T-helper 17 cell (primary cell): Measurements from ENCODE around the gene AKAP8L. TPM values are rescaled to one million over a fixed set of nuclear protein-coding genes. Genes with fewer than 3 reads are reported as not detected.

ENCODE experiments used
- ATAC-seq: fragments of 150-1000 bp; cut with Tn5 transposase; 2 replicates; pipeline ENCODE4 v1.10.0; 2021; ENCODE audit warnings: mild to moderate bottlenecking, moderate library complexity
- DNase-seq, 3 donors: peaks; one replicate each; pipeline versions ENCODE4 v3.0.0 to v3.0.0-alpha.2; 2020 to 2021
- H3K9me3 ChIP-seq: one replicate; pipeline ENCODE4 v1.7.0; 2013; ENCODE audit warnings: low read length, mild to moderate bottlenecking; ENCODE audit not compliant: control insufficient read depth, poor library complexity, severe bottlenecking
- H3K27ac Mint-ChIP-seq: one replicate; pipeline ENCODE4 v1.8.0; 2022; ENCODE audit warnings: mild to moderate bottlenecking, moderate library complexity, mixed read lengths
- H3K27me3 Mint-ChIP-seq: one replicate; pipeline ENCODE4 v1.8.0; 2022; ENCODE audit warnings: mixed read lengths
- H3K36me3 Mint-ChIP-seq: one replicate; pipeline ENCODE4 v1.8.0; 2022; ENCODE audit warnings: low read depth, mixed read lengths
- H3K4me1 Mint-ChIP-seq: one replicate; pipeline ENCODE4 v1.8.0; 2022; ENCODE audit warnings: mild to moderate bottlenecking, mixed read lengths
- H3K4me3 Mint-ChIP-seq: one replicate; pipeline ENCODE4 v1.8.0; 2022; ENCODE audit warnings: mild to moderate bottlenecking, moderate library complexity, mixed read lengths
- total RNA-seq, 4 donors: library from RNA in 2 of 4; stranded (reverse) in 2 of 4; gene quantifications; one replicate each; pipeline ENCODE4 v1.2.3 and lab custom pipeline; 2022 to 2026

AKAP8L gene
- total RNA-seq, 2 donors from 2014 or later: 116 to 123 TPM

DNA sequence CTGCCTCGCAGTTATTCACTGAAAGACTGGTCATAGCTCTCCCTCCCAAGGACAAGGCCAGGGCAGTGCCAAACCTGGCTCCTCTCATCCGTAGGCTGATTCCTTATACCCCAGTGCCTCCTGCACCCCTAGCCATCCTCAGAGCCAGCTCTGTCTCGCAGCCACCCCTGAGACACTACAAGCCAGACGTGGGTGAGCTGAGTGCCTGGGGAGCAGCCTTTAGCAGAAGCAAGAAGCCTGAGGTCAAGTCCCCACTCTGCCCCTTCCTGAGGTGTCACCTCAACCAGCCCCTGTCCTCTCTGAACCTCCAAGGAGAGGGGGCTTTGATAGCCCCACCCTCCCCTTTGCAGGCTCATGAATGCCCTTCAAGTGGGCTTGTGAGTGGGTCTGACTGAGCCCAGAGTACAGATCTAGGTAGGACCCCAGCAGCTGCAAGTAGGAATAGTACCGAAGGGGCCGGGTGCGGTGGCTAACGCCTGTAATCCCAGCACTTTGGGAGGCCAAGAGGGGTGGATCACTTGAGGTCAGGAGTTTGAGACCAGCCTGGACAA, 14.8 kb upstream of the AKAP8L start:
- Mint-ChIP-seq H3K27ac (peak overlapping the region; percentile 84), H3K36me3 (no peaks in the 10 kb centered on the region), H3K4me1 (peaks cover 21% of the 10 kb centered on the region), H3K4me3 (peak overlapping the region; percentile 96), H3K27me3 (no peaks in the 10 kb centered on the region)
- no peak for DNase-seq
- no peak for ATAC-seq
- no peaks in the 10 kb centered on the region for H3K9me3 ChIP-seq

DNA sequence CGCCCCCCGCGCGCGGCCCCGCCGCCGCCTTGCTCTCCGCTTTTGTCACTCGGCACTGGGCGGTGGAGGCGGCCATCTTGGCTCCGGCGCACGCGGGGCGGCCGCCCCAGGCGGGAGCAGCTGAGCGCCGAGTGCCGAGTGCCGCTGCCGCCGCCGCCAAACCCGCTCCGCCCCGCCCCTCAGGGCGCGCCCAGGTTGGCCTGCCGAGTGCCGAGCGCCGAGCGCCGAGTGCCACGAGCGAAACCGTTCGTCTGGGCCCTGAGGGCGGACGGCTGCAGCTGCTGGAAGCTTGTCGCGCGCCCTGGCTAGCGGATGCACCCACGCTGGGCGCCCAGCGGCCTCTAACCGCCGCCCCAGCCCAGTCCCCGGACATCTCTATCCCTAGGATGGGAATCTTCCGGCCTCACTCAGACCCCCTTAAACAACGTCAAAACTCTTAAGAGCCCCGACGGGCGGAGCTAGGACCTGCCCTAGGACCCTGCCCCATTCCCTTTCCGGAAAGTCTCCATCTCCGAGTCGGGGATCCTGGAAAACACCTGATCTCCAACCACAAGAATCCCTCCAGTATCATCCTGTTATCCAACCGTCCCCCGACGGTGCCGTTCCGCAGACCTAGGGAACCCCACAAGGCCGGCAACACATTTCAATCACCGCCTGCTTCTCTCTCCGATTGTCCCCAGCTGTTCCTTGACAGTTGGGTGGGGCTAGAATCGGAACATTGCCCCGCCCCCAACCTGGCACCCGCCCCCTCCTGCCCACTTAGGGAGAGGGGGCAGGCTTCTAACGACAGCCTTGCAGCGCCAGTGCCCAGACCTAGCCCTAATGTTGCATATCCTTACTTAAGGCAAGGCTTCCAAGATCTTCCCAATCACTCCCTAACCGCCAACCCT, 14.1 kb upstream of the AKAP8L start:
- peaks cover 21% of the 10 kb centered on the region for H3K4me1 Mint-ChIP-seq
- no peaks in the 10 kb centered on the region for H3K36me3 Mint-ChIP-seq
- peak; percentile 87 to 93 (median 92) for DNase-seq
- no peaks in the 10 kb centered on the region for H3K9me3 ChIP-seq
- H3K27me3 Mint-ChIP-seq: no peaks in the 10 kb centered on the region
- peak overlapping the region; percentile 96 for H3K4me3 Mint-ChIP-seq
- ATAC-seq: peak; percentile 95
- peak overlapping the region; percentile 84 for H3K27ac Mint-ChIP-seq

DNA sequence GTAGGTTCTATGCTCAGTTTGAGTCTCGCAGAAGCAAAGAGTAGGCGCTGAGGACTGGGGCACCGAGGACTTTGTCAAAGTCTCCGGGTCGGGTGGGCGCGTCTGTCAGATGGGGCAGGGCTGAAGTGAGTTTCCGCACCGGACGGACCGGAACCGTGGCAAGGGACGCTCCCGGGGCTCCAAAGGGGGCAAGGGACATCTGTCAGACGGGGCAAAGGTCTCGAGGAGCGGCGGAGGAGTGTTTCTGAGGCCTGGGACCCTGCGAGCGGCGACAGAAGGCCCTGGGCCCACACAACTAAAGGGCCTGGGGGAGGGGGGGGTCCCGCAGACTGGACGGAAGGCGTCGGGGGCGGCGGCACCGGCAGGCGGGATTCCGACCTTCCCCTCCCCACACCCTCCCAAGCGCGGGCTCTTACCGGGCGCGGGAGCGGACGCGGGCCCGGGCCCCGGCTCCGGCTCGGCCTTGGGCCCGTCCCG, 13.3 kb upstream of the AKAP8L start:
- no peaks in the 10 kb centered on the region for H3K9me3 ChIP-seq

DNA sequence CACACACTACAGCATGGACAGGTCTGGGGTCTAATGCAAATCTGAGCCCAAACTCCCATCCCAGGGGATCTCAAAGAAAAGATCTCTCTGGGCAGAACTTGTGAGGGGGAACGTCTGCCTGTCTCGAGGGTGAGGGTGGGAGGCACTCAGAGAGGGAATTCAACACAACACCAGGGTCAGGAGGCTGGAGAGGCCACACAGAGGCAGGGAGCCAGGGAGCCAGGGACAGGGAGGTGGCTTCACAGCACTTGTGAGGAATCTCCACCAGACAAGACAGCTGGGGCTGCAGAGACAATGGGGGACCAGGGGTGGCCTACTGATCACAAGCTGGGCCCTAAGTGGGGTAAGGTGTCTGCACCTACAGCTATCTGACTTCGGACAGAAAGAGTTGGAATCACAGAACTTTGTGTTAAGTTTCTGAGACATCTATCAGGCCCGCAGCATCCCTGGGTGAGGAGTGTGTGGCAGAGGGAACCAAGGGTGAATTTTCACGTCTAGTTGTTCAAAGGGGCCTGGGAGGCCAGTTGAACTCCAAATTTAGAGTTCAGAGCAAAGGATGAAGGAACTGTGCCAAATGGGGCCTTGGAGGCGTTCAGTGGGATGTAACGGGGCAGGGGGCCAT, 12.7 kb upstream of the AKAP8L start:
- peaks cover 22% of the 10 kb centered on the region for H3K4me1 Mint-ChIP-seq
- H3K36me3 Mint-ChIP-seq: peaks cover under 1% of the 10 kb centered on the region
- H3K9me3 ChIP-seq: no peaks in the 10 kb centered on the region
- peak overlapping the region; percentile 91 for H3K27ac Mint-ChIP-seq
- H3K27me3 Mint-ChIP-seq: no peaks in the 10 kb centered on the region
- peak overlapping the region; percentile 97 for H3K4me3 Mint-ChIP-seq
- ATAC-seq (no peak), DNase-seq (no peak)

More for the DNA sequence above, 13.3 kb upstream of the AKAP8L start:
- Mint-ChIP-seq H3K4me1 (peaks cover 21% of the 10 kb centered on the region), H3K36me3 (no peaks in the 10 kb centered on the region), H3K27ac (peak overlapping the region; percentile 91), H3K4me3 (peak overlapping the region; percentile 97), H3K27me3 (no peaks in the 10 kb centered on the region)
- DNase-seq: no peak
- ATAC-seq: peak; percentile 16

DNA sequence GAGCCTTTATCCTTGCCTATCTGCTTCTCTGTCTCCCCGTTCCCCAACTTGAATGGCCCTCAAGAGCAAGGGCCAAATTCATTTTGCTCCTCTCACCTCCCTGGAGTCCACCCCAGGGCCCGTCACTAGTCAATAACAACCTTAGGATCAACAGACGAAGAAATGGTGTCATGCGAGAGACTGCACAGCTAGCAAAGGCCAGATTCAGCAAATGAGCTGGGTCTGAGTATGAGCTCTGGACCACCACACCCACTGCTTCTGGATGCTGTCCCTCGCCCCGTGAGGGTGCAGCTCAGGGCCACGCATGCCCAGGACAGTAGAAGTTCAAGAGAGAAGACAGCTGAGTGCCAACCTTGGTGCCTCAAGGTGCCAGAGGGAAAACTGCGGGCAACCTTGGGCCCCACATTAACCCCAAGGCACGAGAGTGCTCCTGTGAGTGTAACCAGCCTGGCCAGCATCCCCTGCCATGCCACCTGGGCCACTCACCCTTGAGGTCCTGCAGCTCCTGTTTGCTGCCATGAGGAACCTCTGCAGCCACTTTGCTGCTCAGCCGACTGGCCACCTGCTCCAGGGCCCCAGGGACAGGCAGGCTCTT, 11.8 kb upstream of the AKAP8L start:
- Mint-ChIP-seq H3K36me3 (peaks cover 6% of the 10 kb centered on the region), H3K27me3 (no peaks in the 10 kb centered on the region), H3K27ac (peak overlapping the region; percentile 91), H3K4me3 (peak overlapping the region; percentile 97), H3K4me1 (peaks cover 27% of the 10 kb centered on the region)
- DNase-seq (no peak), ATAC-seq (no peak)
- no peaks in the 10 kb centered on the region for H3K9me3 ChIP-seq

DNA sequence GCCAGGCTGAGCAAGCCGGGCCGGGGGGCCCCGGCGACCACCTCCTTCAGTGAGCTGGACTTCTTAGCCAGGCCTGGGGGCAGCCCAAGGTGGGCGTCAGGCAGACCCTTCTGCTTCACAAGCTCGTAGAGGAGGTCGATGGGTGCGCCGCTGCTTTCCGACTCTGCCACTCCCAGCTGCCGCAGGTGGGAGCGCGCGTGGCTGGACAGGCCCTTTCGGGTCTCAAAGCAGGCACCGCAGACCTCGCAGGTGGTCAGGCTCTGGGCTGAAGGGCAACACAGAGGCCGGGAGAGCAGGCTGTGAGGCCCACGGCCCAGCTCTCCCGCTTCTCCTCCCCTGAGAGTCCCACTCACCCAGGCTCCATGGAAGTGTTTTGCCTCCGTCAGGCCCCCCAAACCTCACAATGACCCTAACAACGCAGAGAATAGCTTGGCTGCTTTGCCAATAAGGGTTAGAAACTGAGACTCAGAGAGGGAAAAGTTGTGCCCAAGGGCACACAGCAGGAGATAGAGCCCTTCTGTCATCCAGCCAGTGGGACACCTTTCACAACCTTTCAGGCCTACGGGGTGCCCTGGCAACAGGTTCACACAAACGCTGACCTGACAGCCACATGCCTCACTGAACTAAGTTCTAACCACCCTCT, 11.2 kb upstream of the AKAP8L start:
- Mint-ChIP-seq H3K27me3 (no peaks in the 10 kb centered on the region), H3K27ac (no peak overlapping the region), H3K4me1 (peaks cover 27% of the 10 kb centered on the region), H3K36me3 (peaks cover 6% of the 10 kb centered on the region), H3K4me3 (no peak overlapping the region)
- no peak for ATAC-seq
- H3K9me3 ChIP-seq: no peaks in the 10 kb centered on the region
- DNase-seq: no peak

DNA sequence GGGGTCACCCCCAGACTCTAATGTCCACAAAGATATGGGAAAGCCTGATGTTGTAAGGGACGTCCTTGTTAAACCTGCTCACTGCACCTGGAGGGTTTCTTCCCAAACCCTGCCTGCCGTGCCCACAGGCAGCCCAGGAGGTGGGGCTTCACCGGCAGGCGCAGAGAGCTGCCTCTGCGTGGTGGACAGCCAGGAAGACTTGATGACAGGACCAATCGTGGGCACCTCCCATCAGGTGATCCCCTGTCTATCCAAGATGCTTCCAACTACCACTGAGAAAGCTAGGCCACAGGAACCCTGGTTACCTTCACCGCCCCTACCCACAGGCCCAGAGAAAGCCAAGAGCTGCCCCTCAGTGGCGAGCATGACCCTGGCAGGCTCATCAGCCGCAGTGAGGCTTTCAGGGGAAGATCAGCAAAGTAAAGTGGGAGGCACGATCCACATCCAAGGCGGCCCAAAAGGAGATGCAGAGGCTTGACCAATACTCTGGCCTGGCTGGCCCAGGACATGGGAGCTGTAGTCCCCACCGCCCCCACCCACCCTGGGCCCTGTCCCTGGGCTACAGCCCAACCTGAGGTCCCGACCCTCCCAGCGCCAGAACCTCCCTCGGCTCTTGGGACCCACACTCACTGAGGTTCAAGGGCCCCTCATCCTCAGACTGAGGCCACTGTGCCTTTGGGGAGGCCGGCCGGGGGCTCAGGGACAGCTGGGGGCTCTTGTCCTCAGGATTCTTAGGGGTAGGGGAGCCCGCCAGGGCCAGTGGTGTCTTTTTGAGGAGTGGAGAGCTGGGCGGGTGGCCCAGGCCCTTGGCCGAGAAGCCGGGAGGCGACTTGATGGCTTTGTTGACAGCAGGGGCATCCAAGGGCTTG, 10.4 kb upstream of the AKAP8L start:
- Mint-ChIP-seq H3K4me3 (no peak overlapping the region), H3K4me1 (peaks cover 27% of the 10 kb centered on the region), H3K27me3 (no peaks in the 10 kb centered on the region), H3K27ac (no peak overlapping the region), H3K36me3 (peaks cover 6% of the 10 kb centered on the region)
- ATAC-seq (no peak), DNase-seq (no peak)
- H3K9me3 ChIP-seq: no peaks in the 10 kb centered on the region

DNA sequence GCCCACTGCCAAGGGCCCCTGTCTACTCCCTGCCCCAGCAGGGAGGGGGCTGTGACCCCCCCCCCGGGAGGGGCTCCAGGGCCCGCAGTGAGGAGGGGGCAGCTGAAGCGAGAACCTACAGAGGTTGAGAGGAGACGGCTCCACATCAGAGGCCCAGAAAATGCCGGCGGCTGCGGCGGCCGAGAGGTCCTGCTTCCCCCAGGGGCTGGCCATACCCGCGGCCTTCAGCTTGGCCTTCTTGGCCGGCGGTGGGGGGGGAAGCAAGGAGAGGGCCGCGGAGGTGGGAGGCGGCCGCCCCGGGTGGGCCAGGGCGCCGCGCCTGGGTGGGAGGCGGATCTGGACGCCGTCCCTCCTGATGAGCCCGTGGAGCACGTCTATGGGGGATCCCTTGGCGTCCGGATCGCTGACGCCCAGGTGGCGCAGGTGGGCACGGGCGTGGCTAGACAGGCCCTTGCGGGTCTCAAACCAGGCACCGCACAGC, 9.2 kb upstream of the AKAP8L start:
- H3K4me1 Mint-ChIP-seq: peaks cover 22% of the 10 kb centered on the region
- no peaks in the 10 kb centered on the region for H3K9me3 ChIP-seq

DNA sequence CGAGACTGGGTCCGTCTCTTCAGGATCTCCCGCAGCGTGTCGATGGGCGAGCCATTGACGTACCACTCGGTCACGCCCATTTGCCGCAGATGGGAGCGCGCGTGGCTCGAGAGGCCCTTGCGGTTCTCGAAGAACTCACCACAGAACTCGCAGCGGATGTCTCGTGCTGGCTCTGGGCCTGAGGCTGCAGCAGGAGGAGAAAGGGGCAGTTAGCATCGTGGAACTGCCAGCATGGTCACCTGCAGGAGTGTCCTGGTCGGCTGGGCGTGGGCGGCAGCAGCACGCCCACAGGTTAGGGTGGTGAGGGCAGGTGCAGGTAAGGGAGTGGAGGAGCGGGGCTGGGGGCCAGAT, 8.5 kb upstream of the AKAP8L start:
- DNase-seq (no peak), ATAC-seq (no peak)
- no peaks in the 10 kb centered on the region for H3K9me3 ChIP-seq
- Mint-ChIP-seq H3K36me3 (peaks cover 8% of the 10 kb centered on the region), H3K4me3 (peak overlapping the region; percentile 9), H3K27me3 (no peaks in the 10 kb centered on the region), H3K27ac (peak overlapping the region; percentile 57), H3K4me1 (peaks cover 19% of the 10 kb centered on the region)

More for the DNA sequence above, 9.2 kb upstream of the AKAP8L start:
- DNase-seq (no peak), ATAC-seq (no peak)
- no peaks in the 10 kb centered on the region for H3K27me3 Mint-ChIP-seq
- H3K27ac Mint-ChIP-seq: peak overlapping the region; percentile 21
- peaks cover 8% of the 10 kb centered on the region for H3K36me3 Mint-ChIP-seq
- no peak overlapping the region for H3K4me3 Mint-ChIP-seq

DNA sequence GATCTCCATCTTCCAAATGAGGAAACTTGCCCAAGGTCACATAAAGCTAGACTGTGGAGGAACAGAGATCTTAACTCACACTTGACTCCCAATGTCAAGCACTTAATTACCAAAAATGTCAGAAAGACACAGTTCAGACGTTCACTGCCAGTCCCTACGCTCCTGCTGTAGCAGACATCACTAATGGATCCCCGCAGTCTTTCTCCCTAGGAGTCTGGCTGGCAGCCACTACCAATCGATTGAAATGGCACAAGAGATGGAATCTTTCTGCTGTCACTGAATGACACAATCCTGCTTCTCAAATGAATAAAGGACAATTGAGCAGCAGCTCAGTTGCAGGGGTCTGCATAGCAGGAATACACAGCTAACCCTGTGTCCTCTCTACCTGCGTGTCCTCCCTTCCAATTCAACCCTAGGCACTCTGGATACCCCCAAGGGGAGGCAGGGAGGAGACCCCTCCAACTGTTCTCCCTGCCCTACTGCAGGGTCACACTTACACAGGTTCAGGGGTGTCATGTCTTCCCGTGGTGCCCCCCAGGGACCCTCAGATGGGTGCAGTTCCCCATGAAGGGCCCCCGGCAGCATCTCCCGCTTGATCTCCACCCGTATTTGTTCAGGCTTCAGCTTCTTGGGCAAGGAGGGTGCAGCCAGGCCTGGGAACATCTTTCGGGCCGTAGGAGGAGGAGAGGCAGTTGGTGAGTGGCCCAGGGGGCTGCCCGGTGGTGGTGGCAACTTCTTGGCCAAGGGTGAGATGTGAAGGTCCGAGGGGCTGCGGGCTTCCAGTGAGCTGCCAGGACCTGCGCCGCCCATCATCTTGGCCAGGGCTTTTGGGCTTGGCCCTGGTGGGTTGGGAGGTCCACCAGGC, 7.9 kb upstream of the AKAP8L start:
- Mint-ChIP-seq H3K4me1 (peaks cover 17% of the 10 kb centered on the region), H3K27ac (peak overlapping the region; percentile 57), H3K36me3 (peaks cover 8% of the 10 kb centered on the region), H3K4me3 (peak overlapping the region; percentile 9), H3K27me3 (no peaks in the 10 kb centered on the region)
- ATAC-seq (no peak), DNase-seq (no peak)
- H3K9me3 ChIP-seq: no peaks in the 10 kb centered on the region

DNA sequence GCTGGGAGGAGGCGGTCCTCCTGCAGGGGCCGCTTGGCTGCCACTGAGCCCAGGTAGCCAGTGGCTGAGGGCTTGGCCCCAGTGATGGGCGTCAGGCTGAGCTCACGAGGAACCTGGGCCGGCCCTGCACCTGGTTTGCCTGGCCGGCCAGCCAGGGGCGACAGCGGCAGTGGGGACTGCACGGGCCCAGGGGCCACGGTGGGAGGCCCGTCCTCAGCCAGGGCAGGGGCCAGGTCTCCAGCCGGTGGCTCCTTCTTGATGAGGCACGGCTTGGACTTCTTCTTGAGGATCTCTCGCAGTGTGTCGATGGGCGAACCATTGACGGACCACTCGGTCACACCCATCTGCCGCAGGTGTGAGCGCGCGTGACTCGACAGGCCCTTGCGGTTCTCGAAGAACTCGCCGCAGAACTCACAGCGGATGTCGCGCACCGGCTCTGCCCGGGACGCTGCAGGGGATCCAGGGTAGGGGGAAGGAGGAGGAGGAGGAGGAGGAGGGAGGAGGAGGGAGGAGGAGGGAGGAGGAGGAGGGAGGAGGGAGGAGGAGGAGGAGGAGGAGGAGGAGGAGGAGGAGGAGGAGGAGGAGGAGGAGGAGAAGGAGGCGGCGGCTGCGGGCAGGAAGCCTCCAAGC, 6.6 kb upstream of the AKAP8L start:
- DNase-seq (no peak), ATAC-seq (no peak)
- no peak overlapping the region for H3K4me3 Mint-ChIP-seq
- H3K27me3 Mint-ChIP-seq: no peaks in the 10 kb centered on the region
- H3K36me3 Mint-ChIP-seq: peaks cover 8% of the 10 kb centered on the region
- H3K9me3 ChIP-seq: no peaks in the 10 kb centered on the region
- H3K4me1 Mint-ChIP-seq: peaks cover 8% of the 10 kb centered on the region
- H3K27ac Mint-ChIP-seq: no peak overlapping the region
